ENCODE results near the gene PRPF8.
"Not testable (repeated sequence)": the region's sequence is repeated elsewhere in the genome, so short reads cannot be mapped to it uniquely, and the experiment has no call there.

Gene PRPF8

DNA sequence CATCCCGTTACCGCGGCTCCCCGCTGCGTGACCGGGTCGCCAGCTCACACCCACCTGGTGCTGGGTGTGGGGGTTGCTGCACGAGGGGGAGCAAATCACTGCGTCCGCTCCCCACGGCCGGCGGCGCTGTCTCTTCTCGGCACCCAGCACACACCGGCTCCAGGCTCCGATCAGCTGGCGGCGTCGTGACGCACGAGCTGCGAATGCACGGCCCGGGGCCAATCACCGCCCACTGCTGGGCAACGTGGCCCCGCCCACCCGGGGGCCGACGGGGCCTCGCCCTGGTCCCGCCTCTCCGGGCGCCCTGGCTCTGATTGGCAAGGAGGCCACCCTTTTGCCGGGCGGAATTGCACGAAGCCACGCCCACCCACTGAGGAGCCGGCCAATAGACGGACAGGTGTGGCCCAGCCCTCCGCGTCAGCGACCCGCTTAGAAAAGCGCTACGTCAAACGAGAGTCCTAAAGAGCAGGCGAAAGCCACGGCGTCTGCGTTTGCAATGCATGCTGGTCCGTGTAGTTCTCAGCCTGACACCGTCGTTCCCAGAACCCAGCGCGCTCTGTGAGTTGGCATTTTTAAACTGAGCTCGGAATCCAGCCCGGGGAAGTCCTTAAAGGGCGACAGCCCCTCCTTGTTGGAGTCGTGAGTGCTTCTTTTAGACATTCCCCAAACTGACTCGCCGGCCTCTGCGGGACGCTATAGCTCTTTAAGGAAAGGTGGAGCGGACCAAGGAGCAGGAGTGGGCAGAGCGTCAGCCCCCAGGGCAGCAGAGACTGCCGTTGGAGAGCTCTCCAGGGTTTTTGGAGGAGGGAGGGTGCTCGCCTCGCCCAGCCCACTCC, 31.6 kb upstream of the PRPF8 start:
- DNase-seq = peak; percentile 96

DNA sequence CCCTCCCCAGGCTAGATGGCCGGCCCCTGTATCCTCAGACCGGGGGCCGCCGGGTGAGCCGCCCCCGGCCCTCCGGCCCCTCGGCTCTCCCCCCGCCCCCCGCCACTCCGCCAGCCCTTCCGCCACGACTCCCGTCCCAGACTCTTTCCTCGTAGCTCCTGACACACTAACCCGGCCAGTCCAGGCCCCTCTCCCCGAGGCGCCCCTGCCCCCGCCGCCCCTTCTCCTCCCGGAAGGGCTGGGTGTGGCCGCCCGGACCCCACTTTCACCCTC, 31.1 kb upstream of the PRPF8 start:
- no peak for DNase-seq

DNA sequence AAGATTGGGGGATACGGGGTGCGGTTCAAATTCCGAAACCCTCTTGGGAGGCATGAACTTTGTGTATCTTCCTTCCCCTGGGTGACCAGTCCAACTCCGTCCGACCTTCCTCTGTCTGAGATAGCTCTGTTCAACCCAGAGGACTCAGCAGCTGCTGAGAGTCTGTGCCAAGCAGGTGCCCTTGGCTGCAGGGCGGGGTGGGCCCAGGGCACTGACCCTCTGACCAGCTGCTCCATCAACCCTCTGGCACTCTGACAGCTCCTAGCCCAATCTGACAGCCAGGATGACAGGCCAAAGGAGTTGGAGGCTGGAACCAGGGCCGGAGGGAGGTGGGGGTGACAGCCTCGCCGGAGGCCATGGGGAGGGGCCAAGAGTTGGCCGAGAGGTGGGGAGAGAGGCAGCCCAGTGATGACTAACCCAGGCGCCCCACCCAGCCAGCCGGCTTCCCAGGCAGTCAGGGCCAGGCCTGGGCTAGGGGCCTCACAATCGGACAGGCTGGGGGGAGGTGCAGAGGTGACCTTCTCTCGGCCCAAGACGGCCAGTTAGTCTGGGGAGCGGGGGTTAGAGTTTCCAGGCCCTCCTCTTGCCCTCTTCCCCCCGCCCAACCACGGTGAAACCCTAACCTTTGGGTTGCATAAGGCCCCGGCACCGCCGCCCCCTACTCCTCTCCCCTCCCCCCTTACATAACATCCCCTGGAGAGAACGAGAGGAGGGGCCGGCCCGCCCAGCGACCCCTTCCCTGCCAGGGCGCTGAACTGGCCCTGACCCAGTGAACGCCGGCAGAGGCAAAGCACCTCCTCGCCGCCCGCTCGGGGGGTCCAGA, 30.5 kb upstream of the PRPF8 start:
- no peak for DNase-seq

DNA sequence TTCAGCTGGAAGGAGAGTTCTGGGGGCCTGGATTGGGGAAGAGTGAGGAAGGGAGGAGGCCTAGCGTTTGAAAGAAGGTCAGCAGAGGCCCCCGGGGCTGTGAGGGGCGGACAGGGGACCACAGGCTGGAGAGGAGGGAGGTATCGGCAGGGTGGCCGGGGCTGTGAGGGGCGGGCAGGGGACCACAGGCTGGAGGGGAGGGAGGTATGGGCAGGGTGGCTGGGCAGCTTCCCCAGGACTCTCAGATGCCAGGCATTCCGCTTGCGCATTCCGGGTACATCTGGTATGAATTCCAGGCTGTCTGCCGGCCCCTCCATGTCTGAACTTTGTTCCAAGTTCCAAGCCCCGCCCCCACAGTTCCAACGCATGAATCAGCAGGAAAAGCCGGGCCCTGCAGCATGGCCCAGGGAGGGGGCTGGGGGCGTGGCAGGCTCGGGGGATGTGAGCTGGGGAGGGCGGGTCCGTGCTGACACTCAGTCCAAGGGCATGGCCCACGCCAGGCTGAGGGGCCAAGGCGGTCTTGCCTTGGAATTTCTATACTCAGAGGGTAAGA, 29.8 kb upstream of the PRPF8 start:
- DNase-seq = peak; percentile 30

DNA sequence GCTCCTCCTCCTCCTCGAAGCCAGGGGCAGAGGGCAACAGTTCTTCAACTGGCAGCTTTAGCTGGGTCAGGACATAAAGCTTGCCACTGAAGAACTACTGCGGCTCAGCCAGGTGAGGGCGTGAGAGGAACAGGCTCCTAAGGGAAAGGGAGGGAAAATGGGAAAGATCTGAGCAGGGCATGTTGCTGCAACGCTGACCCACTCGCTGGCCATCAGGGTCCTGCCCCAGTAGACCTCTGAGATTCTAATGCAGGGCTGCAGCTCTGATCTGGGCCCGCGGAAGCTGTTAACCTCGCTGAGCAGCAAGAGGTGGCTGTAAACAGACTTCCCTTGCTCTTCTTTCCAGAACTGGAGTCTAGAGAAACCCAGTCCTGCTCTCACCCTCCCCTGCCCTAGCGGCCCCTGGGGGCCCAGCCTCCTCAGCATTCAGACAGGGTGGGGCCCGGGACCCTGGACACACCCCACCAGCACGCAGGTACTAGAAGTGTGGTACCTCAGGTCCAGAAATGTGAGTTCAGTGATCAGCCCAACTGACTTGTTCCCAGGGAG, 29.3 kb upstream of the PRPF8 start:
- DNase-seq = peak; percentile 7

DNA sequence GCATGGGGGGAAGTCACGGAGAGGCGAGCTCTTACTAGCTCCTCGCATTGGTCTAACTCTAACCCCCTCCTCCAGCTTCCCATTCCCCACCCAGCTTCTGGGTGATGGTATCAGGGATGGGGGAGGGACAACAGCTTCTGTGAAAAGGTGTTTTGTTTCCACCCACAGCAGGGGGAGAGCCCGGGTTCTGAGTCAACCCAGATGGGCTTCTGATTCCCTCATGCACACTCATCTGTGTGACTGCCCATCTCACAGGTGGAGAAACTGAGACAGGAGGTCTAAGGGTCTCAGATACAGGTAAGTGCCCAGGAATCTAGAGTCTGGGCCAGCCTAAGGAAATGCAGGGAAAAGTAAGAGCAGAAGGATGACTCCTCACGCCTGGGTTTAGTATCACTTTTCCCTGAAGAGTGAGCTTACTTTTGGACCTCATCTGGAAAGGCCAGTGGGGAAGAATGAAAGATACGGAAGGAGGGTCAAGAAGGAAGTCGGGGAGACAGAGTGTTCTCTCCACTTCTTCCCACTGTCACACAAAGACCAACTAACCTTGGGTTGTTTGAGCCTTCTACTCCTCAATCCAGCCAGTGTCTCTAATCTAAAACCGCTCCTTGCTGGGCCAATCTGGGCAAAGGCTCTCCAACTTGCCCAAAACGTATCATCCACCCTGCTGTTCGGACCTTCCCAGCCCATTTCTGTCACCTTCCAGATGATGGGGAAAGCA, 28.7 kb upstream of the PRPF8 start:
- DNase-seq = no peak

DNA sequence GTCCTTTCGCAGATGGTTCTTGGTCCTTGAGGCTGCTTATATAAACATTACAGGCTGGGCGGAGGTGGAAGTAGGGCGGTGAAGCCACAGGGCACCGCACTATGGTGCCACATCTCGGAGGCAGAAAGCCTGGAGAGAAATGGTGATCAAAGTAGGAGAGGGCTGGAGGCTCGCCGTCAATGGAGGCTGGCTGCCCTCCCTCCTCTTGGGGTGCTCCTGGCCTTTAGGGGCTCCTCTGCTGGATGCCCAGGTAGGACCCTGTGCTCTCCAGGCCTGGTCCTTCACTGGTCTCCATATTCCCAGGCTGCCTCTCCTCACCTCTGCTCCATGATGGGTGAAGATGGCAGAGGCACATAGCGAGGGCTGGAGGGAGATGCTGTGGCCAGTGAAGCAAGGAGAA, 27.6 kb upstream of the PRPF8 start:
- no peak for DNase-seq

DNA sequence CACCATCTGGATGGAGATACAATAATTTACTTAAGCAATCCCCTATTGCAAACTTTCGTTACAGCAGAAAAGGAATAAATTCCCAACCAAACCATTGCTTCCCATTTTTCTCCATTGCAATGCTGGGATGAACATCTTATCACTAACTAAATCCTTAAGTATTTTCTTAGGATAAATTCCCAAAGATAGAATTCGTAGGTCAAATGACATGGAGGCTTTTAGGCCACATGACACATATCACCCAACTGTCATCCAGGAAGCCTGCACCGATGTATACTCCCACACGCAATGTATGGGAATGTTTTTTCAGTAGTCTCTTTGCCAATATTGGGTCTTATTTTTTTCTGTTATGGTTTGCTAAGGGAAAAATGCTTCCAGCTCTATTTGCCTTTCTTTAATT, 27.1 kb upstream of the PRPF8 start:
- DNase-seq = no peak

DNA sequence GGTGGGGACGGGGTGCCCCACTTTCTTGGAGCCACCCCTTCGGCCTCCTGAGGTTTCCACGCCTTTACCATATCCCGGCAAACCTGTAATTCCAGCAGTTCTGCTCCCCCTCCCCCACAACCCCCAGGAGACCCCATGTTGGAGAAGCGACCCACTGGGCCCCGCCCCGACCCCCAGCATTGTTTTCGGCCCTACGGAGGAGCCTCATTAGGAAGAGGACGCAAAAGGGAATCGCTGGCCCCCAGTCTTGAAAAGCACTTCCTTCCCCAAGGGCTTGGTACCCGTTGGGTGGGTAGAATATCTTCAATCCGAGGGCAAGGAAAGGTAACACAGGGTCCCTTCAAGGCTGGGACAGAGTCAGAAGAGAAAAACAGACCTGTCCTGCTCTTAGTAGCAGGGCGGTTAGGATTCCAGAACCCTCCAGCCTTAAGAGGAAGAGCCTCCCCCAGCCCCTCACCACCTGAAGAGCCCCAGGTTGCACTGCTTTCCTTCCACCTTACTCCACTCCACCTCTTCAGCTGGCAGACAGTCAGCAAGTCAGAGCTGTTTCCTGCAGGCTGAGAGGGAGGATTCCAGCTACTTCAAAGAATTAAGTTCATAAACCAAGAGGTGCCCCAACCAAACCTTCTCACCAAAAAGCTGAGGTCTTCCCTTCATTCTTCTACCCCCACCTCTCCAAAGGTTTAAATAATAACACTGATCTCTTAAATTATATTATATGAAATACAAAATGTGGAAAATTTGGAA, 26.3 kb upstream of the PRPF8 start:
- no peak for DNase-seq

DNA sequence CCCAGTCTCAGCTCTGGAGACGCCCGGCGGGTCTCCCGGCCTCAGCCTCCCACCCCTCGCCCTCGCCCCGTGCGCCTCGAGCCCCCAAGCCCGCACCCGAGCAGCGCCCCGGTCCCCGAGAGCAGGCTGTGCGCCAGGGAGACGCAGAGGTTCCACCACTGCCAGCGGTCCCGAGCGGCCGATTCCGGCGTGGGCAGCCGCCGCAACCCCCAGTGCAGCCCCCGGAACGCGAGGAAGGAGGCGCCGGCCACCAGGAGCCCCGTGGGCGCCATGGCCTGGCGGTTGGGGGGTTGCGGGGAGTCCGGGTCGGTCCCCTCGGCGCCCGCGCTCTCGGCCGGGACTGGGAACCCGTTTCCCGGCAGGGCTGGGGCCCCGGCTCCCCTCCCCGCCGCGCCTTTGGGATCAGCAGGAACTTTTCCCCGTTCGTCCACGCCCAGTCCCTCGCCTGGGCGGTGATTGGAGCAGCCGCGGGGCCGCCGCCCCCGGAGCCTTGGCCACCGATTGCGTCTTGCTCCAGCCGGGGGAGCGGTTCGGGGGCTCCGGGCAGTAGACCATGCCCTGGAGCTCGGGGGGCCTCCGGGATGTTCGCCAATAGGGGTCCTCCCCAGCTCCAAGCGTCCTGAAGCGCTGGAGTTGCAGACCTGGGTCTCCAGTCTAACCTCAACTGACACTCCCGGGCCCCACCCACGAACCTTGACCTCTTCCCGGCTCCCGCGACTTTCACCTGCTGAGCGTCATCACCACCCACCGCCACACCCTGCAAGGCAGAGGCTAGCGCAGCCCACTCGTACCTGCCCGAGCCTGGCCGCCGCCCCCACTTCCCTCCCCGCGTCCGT, 25.5 kb upstream of the PRPF8 start, which contains the start of gene TLCD2:
TLCD2 (minus strand) TSS at position 407 of the 836 bp plus-strand sequence; CDS start at position 272, 135 bp downstream.
- DNase-seq = peak; percentile 15

DNA sequence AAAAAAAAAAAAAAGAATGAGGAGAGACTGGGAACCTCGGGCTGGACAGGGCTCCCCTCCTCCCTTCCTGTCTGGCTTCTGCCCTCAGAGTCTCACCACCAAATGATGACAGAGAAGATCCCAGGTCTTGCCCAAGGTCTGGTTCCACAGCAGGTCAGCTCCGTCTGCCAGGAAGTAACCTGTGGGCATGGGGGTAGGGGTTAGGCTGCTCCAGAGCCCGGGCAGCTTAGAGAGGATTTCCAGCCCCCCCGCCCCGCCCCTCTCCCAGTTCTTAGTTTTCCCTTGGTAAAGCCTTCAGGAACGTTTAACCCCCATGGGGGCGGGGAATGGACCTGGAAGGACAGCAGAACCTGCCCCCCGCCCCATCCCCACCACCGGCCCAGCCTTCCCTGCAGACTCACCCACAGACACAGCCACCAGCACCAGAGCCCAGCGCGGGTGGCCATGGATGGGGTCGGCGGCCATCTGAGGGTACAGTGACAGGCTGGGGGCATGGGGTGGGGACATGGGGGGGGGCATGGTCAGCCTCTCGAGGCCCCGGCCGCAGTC, 24.8 kb upstream of the PRPF8 start:
- DNase-seq = no peak

DNA sequence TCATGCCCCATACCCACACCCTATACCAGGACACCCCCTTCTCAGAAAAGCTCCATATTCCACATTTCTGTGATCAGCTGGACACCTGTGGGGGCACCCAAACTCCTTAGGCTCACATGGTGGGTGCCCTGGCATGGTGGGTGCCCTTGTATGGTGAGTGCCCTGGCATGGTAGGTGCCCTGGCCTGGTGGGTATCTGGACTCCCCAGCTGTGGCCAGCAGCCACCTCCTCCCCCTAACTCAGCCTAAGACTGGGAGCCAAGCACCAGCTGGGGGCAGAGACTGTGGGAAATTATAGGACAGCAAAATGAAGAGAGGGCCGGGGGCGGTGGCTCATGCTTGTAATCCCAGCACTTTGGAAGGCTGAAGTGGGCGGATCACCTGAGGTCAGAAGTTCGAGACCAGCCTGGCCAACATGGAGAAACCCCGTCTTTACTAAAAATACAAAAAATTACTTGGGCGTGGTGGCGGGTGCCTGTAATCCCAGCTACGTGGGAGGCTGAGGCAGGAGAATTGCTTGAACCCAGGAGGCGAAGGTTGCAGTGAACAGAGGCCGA, 24.2 kb upstream of the PRPF8 start:
- DNase-seq = not testable (repeated sequence)

DNA sequence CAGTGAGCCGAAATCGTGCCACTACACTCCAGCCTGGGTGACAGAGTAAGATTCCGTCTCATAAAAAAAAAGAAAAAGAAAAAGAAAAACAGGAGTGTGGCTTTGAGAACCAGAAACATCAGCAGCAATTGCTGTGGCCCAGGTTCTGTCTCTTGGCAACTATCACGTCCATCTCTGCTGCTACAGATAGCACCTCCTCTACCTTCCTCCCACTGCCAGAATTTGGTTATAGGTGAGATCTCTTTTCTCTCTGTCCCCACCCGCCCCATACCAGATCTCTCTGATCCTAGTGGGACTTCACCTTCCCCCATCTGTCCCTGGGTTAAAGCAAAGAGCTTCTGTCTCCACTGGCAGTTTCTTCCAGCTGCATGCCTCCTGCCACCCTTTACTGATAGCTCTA, 22.4 kb upstream of the PRPF8 start:
- DNase-seq = no peak

DNA sequence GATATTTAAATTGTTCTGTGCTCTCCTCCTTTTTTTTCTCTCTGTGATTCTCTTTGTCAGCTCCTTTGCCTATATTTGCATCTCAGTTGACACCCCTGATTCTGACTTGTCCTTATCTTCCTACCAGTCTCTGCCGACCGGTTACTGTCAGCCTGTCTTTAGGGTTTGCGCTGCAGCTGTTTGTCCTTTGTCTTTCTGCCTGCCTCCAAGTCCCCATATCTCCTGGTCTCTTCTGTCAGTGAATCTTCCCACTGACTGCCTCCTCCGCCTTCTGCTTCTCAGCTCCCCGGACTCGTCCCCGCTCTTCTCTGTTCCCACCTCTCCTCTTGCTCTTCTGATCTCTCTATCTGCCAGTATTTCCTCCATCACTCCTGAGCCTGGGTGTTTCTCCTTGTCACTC, 20.3 kb upstream of the PRPF8 start:
- no peak for DNase-seq

DNA sequence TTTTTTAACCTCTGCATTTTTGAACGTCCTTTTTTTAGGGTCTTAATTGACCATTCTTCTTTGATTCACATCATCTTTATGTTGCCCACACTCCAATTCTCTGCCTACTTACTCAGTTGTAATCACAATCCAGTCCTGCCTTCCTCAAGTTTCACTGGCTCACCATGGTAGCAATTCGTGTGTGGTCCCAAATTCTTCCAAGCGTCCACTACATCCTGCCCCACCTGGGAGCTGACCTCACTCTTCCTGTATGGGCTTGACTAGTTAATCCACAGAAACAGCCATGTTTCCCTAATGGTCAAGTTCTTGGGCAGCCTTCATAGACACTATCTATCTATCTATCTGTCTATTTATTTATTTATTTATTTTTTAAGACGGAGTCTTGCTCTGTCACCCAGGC, 18.4 kb upstream of the PRPF8 start:
- no peak for DNase-seq

DNA sequence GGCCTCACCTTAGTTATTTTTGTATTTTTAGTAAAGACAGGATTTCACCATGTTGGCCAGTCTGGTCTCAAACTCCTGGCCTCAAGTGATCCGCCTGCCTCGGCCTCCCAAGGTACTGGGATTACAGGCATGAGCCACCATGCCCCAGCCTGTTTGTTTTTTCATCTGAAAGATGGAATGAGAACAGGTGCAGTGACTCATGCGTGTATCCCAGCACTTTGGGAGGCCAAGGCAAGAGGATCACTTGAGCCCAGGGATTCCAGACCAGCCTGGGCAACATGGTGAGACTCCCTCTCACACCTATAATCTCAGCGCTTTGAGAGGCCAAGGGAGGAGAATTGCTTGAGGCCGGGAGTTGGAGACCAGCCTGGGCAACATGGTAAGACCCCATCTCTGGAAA, 15.2 kb upstream of the PRPF8 start:
- not testable (repeated sequence) for DNase-seq

DNA sequence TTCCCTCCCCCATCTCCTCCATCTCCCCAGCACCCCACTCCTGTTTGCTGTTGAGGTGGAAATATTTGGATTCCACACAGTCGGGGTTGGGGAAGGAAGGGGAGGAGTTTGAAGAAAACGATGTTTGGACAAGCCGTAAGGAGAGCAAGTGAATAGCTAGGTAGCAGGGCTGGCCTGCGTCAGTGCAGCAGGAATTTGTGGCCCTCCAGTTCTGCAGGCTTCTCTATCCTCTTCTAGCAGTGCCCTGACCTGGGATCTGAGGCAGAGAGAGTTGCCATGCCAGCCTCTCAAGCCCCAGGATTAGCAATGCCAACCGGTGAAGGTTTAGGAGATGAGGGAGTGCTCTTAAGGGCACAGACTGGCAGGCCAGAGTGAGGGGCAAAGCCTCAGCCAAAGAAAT, 13.0 kb upstream of the PRPF8 start:
- no peak for DNase-seq

DNA sequence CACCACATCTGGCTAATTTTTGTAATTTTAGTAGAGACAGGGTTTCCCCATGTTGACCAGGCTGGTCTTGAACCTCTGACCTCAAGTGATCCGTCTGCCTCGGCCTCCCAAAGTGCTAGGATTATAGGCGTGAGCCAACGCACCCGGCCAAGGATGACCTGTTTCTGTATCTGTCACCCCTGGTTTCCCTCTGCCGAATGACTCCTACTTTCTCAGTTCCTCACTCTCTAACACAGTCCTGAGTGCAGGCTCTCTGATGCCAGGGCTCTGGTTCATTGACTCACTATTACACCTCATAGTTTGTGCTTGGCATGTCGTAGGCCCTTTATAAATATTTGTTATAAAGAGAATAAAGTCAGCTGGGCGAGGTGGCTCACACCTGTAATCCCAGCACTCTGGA, 10.7 kb upstream of the PRPF8 start:
- no peak for DNase-seq

DNA sequence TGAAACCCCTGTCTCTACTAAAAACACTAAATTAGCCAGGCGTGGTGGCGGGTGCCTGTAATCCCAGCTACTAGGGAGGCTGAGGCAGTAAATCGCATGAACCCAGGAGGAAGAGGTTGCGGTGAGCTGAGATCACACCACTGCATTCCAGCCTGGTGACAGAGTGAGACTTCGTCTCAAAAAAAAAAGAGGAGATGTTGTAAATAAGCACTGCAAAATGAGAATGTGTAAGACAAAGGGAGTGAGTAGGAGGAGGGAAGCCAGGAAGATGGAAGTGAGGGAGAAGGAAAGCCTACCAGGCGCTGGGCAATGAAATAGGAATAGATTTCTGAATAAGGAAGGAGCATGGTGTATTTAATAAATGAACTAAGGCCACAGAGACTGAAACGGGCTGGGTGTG, 8.7 kb upstream of the PRPF8 start:
- no peak for DNase-seq

DNA sequence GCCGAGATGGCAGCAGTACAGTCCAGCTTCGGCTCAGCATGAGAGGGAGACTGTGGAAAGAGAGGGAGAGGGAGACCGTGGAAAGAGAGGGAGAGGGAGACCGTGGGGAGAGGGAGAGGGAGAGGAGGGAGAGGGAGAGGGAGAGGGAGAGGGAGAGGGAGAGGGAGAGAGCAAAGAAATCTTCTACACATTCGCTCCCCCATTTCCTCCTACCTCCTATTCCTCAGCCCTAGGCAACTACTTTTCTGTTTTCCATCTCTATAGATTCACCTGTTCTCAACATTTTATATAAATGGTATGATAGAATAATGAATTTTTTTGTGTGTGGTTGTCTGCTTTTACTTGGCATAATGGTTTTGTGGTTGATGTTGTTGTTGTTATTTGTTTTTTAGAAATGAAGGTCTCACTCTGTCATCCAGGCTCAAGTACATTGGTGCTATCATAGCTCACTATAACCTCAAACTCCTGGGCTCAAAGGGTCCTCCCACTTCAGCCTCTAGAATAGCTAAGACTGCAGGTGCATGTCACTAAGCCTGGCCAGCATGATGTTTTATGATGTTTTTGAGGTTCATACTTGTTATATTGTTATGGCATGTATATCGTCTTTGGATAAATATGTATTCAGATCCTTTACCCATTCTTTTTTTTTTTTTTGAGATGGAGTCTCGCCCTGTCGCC, 6.0 kb upstream of the PRPF8 start:
- no peak for DNase-seq
